ENCODE measurements around the gene PCDHGA9.
A peak's percentile ranks its signal among the peaks of the same experiment; 100 is the strongest.

- TF ChIP-seq CTCF (IDR thresholded peaks at IDR 0.05): peak in 8 of 12 donors; percentile 9 to 32 (median 18)
- TF ChIP-seq POLR2A (IDR thresholded peaks at IDR 0.05): no peak
Measured at GRCh38 chr5:141402553-141403243, at the start of gene PCDHGA9.
